HepG2 (cell line): ENCODE measurements around the gene GKN1. TPM values are rescaled to one million over a fixed set of nuclear protein-coding genes. Genes with fewer than 3 reads are reported as not detected.
A peak's percentile ranks its signal among the peaks of the same experiment; 100 is the strongest.

ENCODE experiments used
- AHDC1 ChIP-seq: sonication (generic); formaldehyde crosslinking; IDR thresholded peaks from 2 replicates; pipeline ENCODE4 v1.5.1; 2020; ENCODE audit warnings: mild to moderate bottlenecking, missing genetic modification reagents, borderline replicate concordance
- EEA1 ChIP-seq: sonication (generic); formaldehyde crosslinking; IDR thresholded peaks from 2 replicates; pipeline ENCODE4 v1.5.1; 2020; ENCODE audit warnings: mild to moderate bottlenecking, missing genetic modification reagents, borderline replicate concordance
- KLF12 ChIP-seq: sonication (generic); formaldehyde crosslinking; IDR thresholded peaks from 2 replicates; pipeline ENCODE4 v1.4.0; 2020; ENCODE audit warnings: missing genetic modification reagents, borderline replicate concordance
- KLF15 ChIP-seq: sonication (generic); formaldehyde crosslinking; IDR thresholded peaks from 2 replicates; pipeline ENCODE4 v1.8.1; 2023; ENCODE audit warnings: borderline replicate concordance, mild to moderate bottlenecking, inconsistent platforms, missing genetic modification reagents, mixed read lengths
- NFATC3 ChIP-seq: sonication (generic); formaldehyde crosslinking; IDR thresholded peaks from 2 replicates; pipeline ENCODE4 v1.5.1; 2020; ENCODE audit warnings: mild to moderate bottlenecking, missing genetic modification reagents
- NR2C2 ChIP-seq: sonication (generic); formaldehyde crosslinking; IDR thresholded peaks from 2 replicates; pipeline ENCODE4 v1.4.0; 2020; ENCODE audit warnings: missing genetic modification reagents, mild to moderate bottlenecking, moderate library complexity, borderline replicate concordance
- SMAD1 ChIP-seq: sonication (generic); formaldehyde crosslinking; IDR thresholded peaks from 2 replicates; pipeline ENCODE4 v1.4.0; 2020; ENCODE audit warnings: missing genetic modification reagents, low read depth, mild to moderate bottlenecking, borderline replicate concordance
- SRF ChIP-seq: IDR thresholded peaks from 2 replicates; pipeline ENCODE4 v1.6.1; 2011; ENCODE audit warnings: mild to moderate bottlenecking, low read depth, low read length, moderate library complexity
- ZFYVE20 ChIP-seq: sonication (generic); formaldehyde crosslinking; IDR thresholded peaks from 2 replicates; pipeline ENCODE4 v1.8.0; 2023; ENCODE audit warnings: low read depth, mild to moderate bottlenecking, moderate library complexity, missing genetic modification reagents, borderline replicate concordance
- ZNF703 ChIP-seq: sonication (generic); formaldehyde crosslinking; IDR thresholded peaks from 2 replicates; pipeline ENCODE4 v1.5.1; 2020; ENCODE audit warnings: missing genetic modification reagents, mild to moderate bottlenecking, moderate library complexity, borderline replicate concordance
- ZNF781 ChIP-seq: sonication (generic); formaldehyde crosslinking; IDR thresholded peaks from 2 replicates; pipeline ENCODE4 v1.5.1; 2020; ENCODE audit warnings: borderline replicate concordance, mild to moderate bottlenecking, missing genetic modification reagents; ENCODE audit errors: not compliant biosample characterization
- ZSCAN29 ChIP-seq: sonication (generic); formaldehyde crosslinking; conservative IDR thresholded peaks from 2 replicates; pipeline ENCODE4 v1.4.0; 2020; ENCODE audit warnings: mild to moderate bottlenecking, missing genetic modification reagents
- ZSCAN5A ChIP-seq: sonication (generic); formaldehyde crosslinking; IDR thresholded peaks from 2 replicates; pipeline ENCODE4 v1.8.0; 2022; ENCODE audit warnings: mild to moderate bottlenecking, missing genetic modification reagents, borderline replicate concordance
- polyA plus RNA-seq, 8 experiments: library from polyadenylated mRNA; depleted of rRNA in 3 of 8; stranded (reverse) in 7 of 8; unstranded in 1 of 8; fragments of >200 nt; fragmentation: Illumina TruSeq in 4 of 8; extraction: Trizol in 4 of 8; gene quantifications; 2 replicates each; pipeline versions ENCODE4 v1.2.1 to v1.2.3, GENCODE V29; 2011 to 2016; ENCODE audit warnings: low read depth in 4 of 8, missing spikeins in 1 of 8, mixed read lengths in 1 of 8; ENCODE audit not compliant: insufficient read depth in 1 of 8
- total RNA-seq, 5 experiments: library from RNA; depleted of rRNA; stranded (reverse); fragments of >200 nt; fragmentation: Illumina TruSeq; extraction: Trizol; gene quantifications; 2 replicates each; pipeline ENCODE4 v1.2.3, GENCODE V29; 2016; ENCODE audit warnings: low read depth in 1 of 5
- TF ChIP-seq, protein P1 (sequence below): sonication (generic); formaldehyde crosslinking; IDR thresholded peaks from 2 replicates; pipeline ENCODE4 v1.4.0; 2020; ENCODE audit warnings: missing genetic modification reagents, borderline replicate concordance
- TF ChIP-seq, protein P2 (sequence below): sonication (generic); formaldehyde crosslinking; IDR thresholded peaks from 2 replicates; pipeline ENCODE4 v1.5.1; 2020; ENCODE audit warnings: mild to moderate bottlenecking, moderate library complexity, missing genetic modification reagents

The GKN1 gene
- total and polyA plus RNA-seq, 2 of the 13 experiments (the other 11 are each of a cell fraction or from before 2014, with no cell fraction given), result not detected

- TF ChIP-seq ZNF781 (CRISPR knock-in tag), result no peak
- TF ChIP-seq ZNF703, result 0 out of 2 replicates have a peak, but pooled peaks have one; percentile 48
- no peak for TF ChIP-seq SMAD1 (CRISPR knock-in tag)
- TF ChIP-seq KLF12, result no peak
- no peak for TF ChIP-seq KLF15 (CRISPR knock-in tag)
- TF ChIP-seq EEA1, result 0 out of 2 replicates have a peak, but pooled peaks have one; percentile 43
- TF ChIP-seq SRF, result no peak
- TF ChIP-seq, protein P1, sequence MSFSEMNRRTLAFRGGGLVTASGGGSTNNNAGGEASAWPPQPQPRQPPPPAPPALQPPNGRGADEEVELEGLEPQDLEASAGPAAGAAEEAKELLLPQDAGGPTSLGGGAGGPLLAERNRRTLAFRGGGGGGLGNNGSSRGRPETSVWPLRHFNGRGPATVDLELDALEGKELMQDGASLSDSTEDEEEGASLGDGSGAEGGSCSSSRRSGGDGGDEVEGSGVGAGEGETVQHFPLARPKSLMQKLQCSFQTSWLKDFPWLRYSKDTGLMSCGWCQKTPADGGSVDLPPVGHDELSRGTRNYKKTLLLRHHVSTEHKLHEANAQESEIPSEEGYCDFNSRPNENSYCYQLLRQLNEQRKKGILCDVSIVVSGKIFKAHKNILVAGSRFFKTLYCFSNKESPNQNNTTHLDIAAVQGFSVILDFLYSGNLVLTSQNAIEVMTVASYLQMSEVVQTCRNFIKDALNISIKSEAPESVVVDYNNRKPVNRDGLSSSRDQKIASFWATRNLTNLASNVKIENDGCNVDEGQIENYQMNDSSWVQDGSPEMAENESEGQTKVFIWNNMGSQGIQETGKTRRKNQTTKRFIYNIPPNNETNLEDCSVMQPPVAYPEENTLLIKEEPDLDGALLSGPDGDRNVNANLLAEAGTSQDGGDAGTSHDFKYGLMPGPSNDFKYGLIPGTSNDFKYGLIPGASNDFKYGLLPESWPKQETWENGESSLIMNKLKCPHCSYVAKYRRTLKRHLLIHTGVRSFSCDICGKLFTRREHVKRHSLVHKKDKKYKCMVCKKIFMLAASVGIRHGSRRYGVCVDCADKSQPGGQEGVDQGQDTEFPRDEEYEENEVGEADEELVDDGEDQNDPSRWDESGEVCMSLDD (CRISPR knock-in tag), result no peak
- TF ChIP-seq, protein P2, sequence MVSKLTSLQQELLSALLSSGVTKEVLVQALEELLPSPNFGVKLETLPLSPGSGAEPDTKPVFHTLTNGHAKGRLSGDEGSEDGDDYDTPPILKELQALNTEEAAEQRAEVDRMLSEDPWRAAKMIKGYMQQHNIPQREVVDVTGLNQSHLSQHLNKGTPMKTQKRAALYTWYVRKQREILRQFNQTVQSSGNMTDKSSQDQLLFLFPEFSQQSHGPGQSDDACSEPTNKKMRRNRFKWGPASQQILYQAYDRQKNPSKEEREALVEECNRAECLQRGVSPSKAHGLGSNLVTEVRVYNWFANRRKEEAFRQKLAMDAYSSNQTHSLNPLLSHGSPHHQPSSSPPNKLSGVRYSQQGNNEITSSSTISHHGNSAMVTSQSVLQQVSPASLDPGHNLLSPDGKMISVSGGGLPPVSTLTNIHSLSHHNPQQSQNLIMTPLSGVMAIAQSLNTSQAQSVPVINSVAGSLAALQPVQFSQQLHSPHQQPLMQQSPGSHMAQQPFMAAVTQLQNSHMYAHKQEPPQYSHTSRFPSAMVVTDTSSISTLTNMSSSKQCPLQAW (CRISPR knock-in tag), result peak; percentile 55; the same call in 1 of the 2 replicates
- no peak for TF ChIP-seq ZFYVE20 (CRISPR knock-in tag)
- peak; percentile 14; the same call in 1 of the 2 replicates for TF ChIP-seq ZSCAN29 (CRISPR knock-in tag)
- no peak for TF ChIP-seq NFATC3 (CRISPR knock-in tag)
- TF ChIP-seq ZSCAN5A, result no peak
- no peak for TF ChIP-seq NR2C2
- TF ChIP-seq AHDC1 (CRISPR knock-in tag), result no peak
Measured at GRCh38 chr2:69013840-69014821, 39.7 kb downstream of the GKN1 start (continued).
